Activated CD8-positive, alpha-beta memory T cell treated with anti-CD3 and anti-CD28 coated beads for 4 hours (primary cell): Measurements from ENCODE around the gene KRT6A.

Source experiments
- DNase-seq, 2 donors: peaks; one replicate each; pipeline ENCODE4 v3.0.0-alpha.2; 2020; ENCODE audit warnings: low read depth in 2 of 2

Gene KRT6A

GRCh38 chr12:52493172-52493571, at the start of gene KRT6A:
Gene KRT6A (minus strand): TSS chr12:52493257. CDS start chr12:52493188, 69 bp downstream.
- DNase-seq = no peak

DNA sequence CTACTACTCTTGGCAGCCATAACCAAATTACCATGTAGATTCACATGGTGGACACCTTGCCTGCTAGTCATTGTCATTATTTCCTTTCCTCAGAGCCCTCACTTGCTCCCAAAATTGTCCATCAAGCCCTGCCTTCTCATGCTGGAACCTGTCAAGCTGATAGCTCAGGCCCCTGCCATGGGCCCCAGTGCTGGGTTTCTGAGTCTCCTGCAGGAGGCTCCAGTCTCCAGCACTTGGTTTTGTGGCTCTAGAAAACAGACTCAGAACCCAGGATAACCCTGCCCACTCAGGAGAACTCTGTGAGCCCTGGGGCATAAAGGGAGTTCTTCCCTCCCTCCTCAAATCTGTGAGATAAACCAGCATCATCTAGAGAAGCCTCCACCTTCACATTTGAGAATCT, 49.1 kb upstream of the KRT6A start:
- DNase-seq = no peak

GRCh38 chr12:52541709-52542108, 48.7 kb upstream of the KRT6A start:
- no peak for DNase-seq

DNA sequence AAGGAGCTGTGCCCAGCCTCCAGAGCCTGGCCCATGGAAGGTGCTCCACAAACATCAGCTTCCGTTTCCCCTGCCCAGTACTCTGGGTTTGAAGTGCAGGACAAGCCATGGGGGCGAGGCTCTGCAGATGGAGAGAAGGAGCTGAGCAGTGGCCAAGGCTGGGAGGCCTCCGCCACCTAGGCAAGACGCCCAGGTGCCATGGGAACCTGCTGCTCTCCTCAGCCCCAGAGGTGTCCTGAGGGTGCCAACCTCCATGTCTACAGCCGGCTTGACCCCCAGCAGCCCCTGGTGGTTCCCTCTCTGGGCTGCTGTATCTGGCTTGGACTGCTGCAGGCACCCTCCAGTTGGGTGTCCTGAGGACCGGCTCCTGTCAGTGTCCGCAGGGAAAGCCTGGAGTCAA, 47.5 kb upstream of the KRT6A start:
- DNase-seq = no peak

DNA sequence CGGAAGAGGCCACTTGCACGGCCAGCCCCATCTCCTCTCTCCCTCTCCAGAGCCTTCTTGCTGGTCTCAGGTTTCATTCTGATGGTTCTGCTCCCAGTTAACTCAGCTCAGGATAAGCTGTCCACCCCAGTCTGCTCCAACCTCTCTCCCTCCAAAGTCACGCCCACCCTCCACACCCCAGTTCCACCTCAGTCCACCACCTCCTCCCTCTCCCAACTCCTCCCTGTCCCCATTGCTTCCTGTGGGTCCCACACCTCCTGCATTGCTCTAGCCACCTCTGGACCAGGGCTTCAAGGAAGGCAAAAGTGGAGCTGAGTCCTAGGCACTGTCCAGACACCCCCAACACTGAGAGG, 46.7 kb upstream of the KRT6A start:
- DNase-seq = no peak

DNA sequence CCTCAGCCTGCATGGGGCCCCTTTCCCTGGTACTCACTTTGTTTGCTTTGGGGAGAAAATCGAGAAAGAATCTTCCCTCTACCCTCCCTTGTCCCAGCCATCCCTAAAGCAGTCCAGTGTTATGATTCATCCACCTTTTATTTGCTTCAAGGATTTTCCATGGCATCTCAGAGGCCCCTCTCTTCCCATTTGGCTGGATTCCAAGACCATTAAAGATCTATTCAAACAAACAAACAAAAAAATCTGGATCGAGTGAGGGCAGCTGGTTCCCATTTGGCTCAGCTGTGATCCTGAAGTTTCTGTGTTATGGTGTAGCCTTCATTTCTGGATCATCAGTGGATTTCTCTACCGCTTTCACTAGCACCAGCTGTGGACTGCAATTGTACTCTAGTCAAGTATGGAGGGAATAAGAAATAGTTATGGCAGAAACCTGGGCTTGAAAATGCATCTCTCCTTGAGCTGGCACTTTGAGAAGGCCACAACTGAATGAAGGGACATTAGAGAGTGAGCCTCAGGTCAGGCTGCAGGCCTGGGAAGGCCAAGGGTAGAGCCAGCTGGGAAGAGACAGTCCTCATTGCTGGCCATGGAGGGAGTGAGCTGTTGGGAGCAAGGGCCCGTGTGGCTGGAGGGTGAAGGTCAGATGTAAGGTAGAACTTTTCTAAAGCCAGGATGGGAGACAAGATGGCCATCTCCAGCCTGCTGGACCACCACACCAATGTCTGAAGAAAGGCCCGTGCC, 46.2 kb upstream of the KRT6A start:
- DNase-seq = no peak

- DNase-seq = no peak
These were observed 44.0 kb upstream of the KRT6A start for GRCh38 chr12:52537101-52537500.

- no peak for DNase-seq
These were observed 42.5 kb upstream of the KRT6A start for GRCh38 chr12:52535574-52535973.

- DNase-seq = no peak
These were observed 41.4 kb upstream of the KRT6A start for GRCh38 chr12:52534482-52534881.

DNA sequence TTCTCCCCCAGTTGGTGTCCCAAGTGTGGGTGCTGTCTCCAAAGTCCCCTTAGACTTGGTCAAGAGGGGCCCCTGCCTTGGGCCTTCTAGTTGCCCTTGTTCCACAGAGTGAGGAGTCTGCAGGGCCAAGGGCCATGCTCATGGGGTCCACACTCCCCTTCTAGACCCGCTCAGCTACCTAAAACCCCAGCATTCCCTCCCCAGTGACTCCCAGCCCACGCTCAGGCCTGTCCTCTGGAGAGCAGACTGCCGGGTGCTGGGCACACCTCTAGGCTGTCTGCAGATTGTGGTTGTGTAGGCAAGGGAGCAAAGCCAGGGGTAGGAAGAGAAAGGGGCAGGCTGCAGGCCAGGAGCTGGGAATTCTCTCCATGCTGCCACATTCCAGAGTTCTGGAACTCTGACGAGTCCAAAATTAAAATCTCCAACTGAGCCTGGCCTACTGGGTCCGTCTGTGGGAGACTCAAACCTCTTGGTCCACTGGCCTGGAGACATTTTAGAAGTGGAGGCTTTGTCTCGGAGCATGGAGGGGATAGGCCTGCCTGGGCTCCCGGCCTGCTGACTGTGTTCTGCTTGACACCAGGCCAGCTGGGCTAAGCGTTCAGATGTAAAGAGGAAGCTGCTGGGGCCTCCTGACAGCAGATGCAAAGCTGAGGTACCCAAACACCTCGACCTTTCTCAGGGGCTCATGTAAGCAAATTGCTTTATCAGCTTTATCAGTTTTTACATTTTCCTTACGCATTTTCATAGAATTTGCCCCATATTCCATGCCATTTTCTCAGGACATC, 40.8 kb upstream of the KRT6A start:
- no peak for DNase-seq

DNA sequence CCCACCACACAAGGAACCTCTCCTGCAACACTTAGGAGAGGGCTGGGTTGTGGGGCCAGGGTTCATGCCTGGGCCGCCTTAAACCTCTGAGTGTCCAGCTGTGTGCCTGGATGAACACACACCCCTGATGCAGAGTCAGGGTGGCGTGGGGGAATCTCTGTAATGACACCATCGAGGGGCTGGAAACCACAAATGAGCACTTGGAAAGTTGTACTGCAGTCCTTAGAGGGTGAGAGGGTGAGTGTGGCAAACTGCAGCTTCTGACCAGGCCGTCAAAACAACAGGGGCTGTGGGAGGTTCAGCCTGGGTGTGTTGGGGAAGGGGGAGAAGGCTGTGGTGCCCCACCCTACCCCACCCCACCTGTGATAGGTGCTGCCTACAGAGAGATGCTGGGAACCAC, 39.6 kb upstream of the KRT6A start:
- DNase-seq = no peak

- no peak for DNase-seq
These were observed 38.7 kb upstream of the KRT6A start for GRCh38 chr12:52531566-52532300.

DNA sequence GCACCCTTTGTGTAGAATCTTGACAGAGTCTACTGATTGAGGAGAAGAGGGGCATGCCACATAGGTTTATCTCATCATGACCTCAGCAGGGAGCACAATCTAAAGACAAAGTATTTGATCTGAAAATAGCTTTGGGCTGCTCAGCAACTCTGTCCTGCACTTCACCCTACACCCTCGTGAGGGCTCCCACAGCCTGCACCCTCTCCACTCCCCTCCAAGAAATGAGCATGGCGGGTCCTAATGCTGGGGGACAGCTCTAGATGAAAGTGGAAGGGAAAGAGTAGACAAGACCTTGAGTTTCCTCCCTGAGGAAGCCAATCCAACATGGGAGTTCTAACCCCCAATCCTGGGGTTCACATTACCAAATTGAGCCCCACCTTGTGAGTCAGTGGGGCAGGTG, 37.8 kb upstream of the KRT6A start:
- DNase-seq = no peak

- no peak for DNase-seq
These were observed 37.3 kb upstream of the KRT6A start for GRCh38 chr12:52530366-52530765.

- no peak for DNase-seq
These were observed 36.8 kb upstream of the KRT6A start for GRCh38 chr12:52529846-52530245.

DNA sequence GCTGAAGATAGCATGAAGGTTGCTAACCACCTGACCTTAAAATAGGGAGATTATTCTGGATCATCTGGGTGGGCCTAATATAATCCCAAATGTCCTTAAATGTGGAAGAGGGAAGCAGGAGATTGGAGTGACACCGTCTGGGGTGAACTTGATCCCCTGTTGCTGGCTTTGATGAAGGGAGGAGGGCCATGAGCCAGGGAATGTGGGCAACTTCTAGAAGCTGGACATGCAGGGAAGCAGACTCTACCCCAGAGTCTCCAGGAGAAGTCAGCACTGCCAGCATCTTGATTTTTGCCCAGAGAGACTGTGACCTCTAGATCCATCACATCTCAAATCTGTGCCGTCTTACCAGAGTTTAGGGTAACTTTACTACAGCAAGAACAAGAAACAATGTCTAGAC, 36.4 kb upstream of the KRT6A start:
- no peak for DNase-seq

DNA sequence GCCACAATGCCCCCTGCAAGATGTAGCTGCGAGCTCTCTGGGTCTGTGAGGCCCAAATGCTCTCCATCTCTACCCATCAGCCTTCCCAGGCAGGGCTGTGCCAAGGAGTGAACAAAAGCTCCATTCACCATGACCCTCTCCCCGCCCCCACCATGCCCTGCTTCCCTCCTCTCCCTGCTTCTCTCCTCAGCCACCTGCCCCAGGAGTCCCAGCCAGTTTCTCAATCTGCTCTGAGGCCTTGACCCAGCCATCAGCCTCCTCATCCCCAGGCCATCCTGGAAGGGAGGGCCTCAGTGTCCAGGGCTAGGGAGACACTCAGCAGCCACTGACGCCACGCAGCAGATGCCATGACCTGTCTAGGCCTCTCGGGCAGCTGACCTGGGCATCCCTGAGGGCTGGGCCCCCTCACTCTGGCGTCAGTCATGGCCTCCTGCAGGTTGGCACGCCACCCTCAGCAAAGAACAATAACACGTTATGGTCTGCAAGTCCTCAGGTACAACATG, 35.6 kb upstream of the KRT6A start:
- no peak for DNase-seq

- no peak for DNase-seq
These were observed 34.2 kb upstream of the KRT6A start for GRCh38 chr12:52527121-52527800.

- DNase-seq = no peak
These were observed 33.5 kb upstream of the KRT6A start for GRCh38 chr12:52526511-52526951.

DNA sequence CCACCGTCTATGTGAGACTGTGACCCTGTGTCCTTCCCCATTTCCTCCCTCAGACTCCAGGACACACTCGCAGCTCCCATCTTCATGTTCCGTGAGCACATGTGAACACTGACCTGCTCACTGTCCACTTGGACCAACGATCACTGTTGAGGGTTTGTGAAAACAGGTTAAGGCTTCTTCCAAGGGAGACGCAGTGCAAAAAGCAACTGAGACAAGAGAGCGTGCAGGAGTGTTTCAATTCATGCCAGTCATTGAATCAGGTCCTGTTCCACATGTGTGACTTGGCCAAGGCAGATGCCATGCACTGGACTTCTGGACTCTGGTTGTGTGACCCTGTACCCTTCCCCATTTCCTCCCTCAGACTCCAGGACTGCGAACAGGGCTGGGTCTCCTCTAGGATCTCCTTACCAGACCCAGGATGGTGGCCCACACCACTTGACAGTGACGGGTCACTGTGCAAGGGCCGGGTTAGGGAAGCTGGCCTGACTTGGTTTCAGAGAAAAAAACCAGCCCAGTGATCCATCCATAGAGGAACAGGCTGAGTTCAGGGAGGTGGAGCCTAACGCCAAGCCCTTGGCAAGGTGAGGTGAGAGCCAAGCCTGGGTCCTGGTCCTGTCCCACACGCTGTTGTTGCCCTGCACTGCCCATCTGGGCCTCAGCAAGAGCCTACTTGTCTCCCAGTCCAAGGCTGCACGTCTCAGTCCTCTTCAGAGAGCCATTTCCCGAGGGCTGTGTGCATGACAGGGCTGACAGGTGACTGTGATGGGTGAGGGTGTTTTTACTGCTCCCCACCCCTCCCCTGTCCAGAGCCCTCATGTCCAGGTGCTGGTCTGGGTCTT, 32.8 kb upstream of the KRT6A start:
- no peak for DNase-seq
